BJ (cell line): ENCODE measurements around the gene ACADSB. TPM values are rescaled to one million over a fixed set of nuclear protein-coding genes. Genes with fewer than 3 reads are reported as not detected.

Experiments used
- CTCF ChIA-PET: fragments of 350-600 bp; formaldehyde crosslinking; extraction: SDS; loops from one replicate; lab custom pipeline; 2021; ENCODE audit warnings: antibody characterized with exemption, inconsistent platforms; lab: Yijun Ruan, JAX
- POLR2A ChIA-PET: fragments of 300-600 bp; sonication (Branson Sonifier 250); formaldehyde crosslinking; extraction: SDS; loops from one replicate; lab custom pipeline; 2021; ENCODE audit warnings: antibody characterized with exemption; lab: Charles Lee
- DNase-seq: peaks from one replicate; pipeline ENCODE4 v3.0.0-alpha.2; 2011; ENCODE audit warnings: low read depth
- H3K27me3 ChIP-seq: 2 replicates; pipeline ENCODE4 v1.6.0; 2011; ENCODE audit warnings: low read length; ENCODE audit not compliant: control insufficient read depth, insufficient read depth
- H3K36me3 ChIP-seq: 2 replicates; pipeline ENCODE4 v1.5.1; 2011; ENCODE audit warnings: low read length; ENCODE audit not compliant: control insufficient read depth, insufficient read depth
- H3K4me3 ChIP-seq: 2 replicates; pipeline ENCODE4 v1.5.1; 2011; ENCODE audit warnings: low read depth, mild to moderate bottlenecking, control low read depth, low read length
- CTCF ChIP-seq: IDR thresholded peaks from 2 replicates; pipeline ENCODE4 v1.5.1; 2011; ENCODE audit warnings: low read depth, mild to moderate bottlenecking, control low read depth, inconsistent platforms, low read length, moderate library complexity; ENCODE audit not compliant: insufficient read depth
- polyA plus RNA-seq: library from polyadenylated mRNA; depleted of rRNA; stranded (reverse); fragments of >200 nt; gene quantifications from 2 replicates; pipeline ENCODE4 v1.2.3, GENCODE V29; 2011

Gene ACADSB
- polyA plus RNA-seq, 1 experiment: 5.2 TPM

GRCh38 chr10:123011987-123012386 is 3.2 kb downstream of the ACADSB start:
- POLR2A ChIA-PET: no interaction called here
- TF ChIP-seq CTCF: no peak
- no peak for DNase-seq
- H3K36me3 ChIP-seq: no peaks in the 10 kb centered on the region
- no peaks in the 10 kb centered on the region for H3K27me3 ChIP-seq
- CTCF ChIA-PET: no interaction called here
- no peak overlapping the region for H3K4me3 ChIP-seq

- ChIA-PET POLR2A (no interaction called here), CTCF (interaction anchor here (0.6 to 1.2 kb wide), 2 partner anchors 33 to 230 kb away, joined by 3 read pairs; no protein-coding TSS in a partner anchor)
- DNase-seq: no peak
- no peaks in the 10 kb centered on the region for H3K27me3 ChIP-seq
- H3K4me3 ChIP-seq: no peak overlapping the region
- no peaks in the 10 kb centered on the region for H3K36me3 ChIP-seq
- TF ChIP-seq CTCF: no peak
Measured at GRCh38 chr10:123013456-123014419, 4.9 kb downstream of the ACADSB start.

- CTCF ChIA-PET: no interaction called here
- no peak for DNase-seq
Measured at GRCh38 chr10:123014772-123015171, 6.0 kb downstream of the ACADSB start.

GRCh38 chr10:123016228-123016627 is 7.4 kb downstream of the ACADSB start:
- no peak for DNase-seq
- H3K4me3 ChIP-seq: no peak overlapping the region
- ChIA-PET CTCF (interaction anchor here (0.7 kb wide), 1 partner anchor 207 kb away, joined by 3 read pairs; no protein-coding TSS in a partner anchor), POLR2A (no interaction called here)
- H3K27me3 ChIP-seq: no peaks in the 10 kb centered on the region
- TF ChIP-seq CTCF: no peak
- no peaks in the 10 kb centered on the region for H3K36me3 ChIP-seq

More at GRCh38 chr10:123014772-123015171, 6.0 kb downstream of the ACADSB start:
- H3K36me3 ChIP-seq: no peaks in the 10 kb centered on the region
- POLR2A ChIA-PET: no interaction called here
- H3K27me3 ChIP-seq: no peaks in the 10 kb centered on the region
- no peak overlapping the region for H3K4me3 ChIP-seq
- no peak for TF ChIP-seq CTCF

- no peak for TF ChIP-seq CTCF
- no peaks in the 10 kb centered on the region for H3K27me3 ChIP-seq
- ChIA-PET CTCF (no interaction called here), POLR2A (no interaction called here)
- H3K4me3 ChIP-seq: no peak overlapping the region
- H3K36me3 ChIP-seq: no peaks in the 10 kb centered on the region
- no peak for DNase-seq
Measured at GRCh38 chr10:123017421-123018165, 8.8 kb downstream of the ACADSB start.
